Stimulated activated CD8-positive, alpha-beta memory T cell treated with anti-CD3 and anti-CD28 coated beads, Interleukin-7, amount 100 ng/mL, for 4 hours (primary cell): ENCODE data around the gene KRTAP10-9.
"Not testable (repeated sequence)": the region's sequence is repeated elsewhere in the genome, so short reads cannot be mapped to it uniquely, and the experiment has no call there.

ENCODE experiments used
- DNase-seq, 2 donors: peaks; one replicate each; pipeline ENCODE4 v3.0.0-alpha.2; 2020; ENCODE audit warnings: low read depth in 2 of 2

Gene KRTAP10-9

GRCh38 chr21:44614961-44615391 lies 11.9 kb upstream of the KRTAP10-9 start:
- DNase-seq = no peak

GRCh38 chr21:44615466-44615865 lies 11.4 kb upstream of the KRTAP10-9 start:
- no peak for DNase-seq

DNA sequence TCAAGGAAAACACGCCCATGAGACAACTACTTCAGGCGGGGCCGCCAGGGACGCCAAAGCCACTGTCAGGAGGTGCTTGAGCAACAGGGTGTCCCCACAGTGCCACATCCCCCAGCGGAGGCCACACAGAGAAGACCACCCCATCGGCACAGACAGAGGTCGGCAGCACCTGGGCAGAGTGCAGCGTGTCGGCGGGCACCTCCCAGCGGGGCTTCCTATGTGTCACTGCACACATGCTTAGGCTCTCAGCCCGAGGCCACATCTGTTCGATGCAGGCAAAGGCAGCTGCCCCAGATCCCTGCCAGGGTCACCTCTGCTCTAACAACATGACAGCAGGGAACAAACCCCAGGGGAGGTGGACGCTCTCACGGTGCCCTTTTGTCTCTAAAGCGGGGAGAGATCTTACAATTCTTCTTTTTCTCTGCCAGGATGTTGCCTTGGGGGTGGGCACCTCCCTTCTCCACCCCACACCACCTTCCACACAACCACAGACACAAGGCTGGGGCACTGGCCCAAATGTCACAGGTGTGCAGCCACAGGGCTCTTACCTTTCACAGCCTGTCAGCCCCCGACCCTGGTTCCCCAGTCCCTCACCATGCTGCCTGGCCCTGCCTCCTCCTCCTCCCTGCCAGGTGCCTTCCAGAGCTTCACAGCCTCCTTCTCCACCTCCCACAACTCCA lies 10.8 kb upstream of the KRTAP10-9 start:
- no peak for DNase-seq

GRCh38 chr21:44616591-44616926 lies 10.3 kb upstream of the KRTAP10-9 start:
- no peak for DNase-seq

- DNase-seq = no peak
Observed at GRCh38 chr21:44617071-44617501, 9.8 kb upstream of the KRTAP10-9 start.

- no peak for DNase-seq
Observed at GRCh38 chr21:44618504-44618903, 8.4 kb upstream of the KRTAP10-9 start.

- peak; percentile 54 to 59 for DNase-seq
Observed at GRCh38 chr21:44618909-44619308, 8.0 kb upstream of the KRTAP10-9 start.

DNA sequence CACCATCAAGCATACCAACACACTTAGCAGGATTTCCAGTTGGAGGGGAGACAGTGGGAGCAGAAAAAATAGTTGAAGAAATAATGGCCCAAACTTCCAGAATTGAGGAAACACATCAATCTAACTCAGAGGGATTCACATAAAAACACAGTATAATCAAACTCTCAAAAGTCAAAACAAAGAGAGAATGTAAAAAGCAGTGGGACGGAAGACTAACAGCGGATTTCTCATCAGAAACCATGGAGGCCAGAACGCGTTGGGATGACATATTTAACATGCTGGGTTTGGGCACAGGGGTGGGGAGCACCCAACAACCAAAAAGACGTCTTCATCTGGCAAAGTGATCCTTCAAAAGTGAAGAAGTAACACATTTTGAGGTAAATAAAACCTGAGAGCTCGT lies 7.0 kb upstream of the KRTAP10-9 start:
- DNase-seq = no peak

DNA sequence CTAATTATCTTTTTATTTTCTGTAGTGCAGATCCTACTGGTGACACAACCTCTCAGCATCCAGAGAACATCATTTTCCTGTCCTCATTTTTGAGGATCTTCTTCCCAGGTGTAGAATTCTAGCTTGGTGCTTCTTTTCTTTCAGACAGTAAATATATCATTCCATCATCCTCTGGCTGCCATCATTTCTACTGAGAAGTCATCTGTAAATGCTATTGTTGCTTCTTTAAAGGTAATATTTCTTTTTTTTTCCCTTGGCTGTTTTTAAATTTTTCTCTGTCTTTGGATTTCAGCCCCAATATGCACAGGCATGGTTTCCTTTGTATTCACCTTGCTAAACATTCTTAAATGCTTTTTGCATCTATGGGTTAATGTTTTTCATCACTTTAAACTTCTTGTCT lies 3.3 kb upstream of the KRTAP10-9 start:
- no peak for DNase-seq

DNA sequence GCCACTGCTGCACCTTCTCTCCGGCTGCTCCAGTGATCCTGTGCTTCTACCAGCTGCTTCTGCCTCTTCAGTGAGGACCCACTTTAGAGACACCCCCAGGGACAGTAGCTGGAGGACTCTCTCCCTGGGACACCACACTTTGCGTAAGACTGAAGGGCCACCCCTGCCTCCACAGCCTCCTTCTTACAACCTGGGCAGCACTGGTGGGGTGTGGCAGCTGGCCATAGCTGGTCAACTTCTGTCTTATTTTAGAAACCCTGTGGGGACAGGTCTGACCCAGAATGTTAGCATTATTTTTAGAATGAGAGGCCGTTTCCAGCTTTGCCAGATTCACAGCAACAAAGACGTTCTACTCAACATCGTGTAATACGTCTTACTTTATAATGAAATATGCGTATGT lies 1.1 kb upstream of the KRTAP10-9 start:
- DNase-seq = no peak

DNA sequence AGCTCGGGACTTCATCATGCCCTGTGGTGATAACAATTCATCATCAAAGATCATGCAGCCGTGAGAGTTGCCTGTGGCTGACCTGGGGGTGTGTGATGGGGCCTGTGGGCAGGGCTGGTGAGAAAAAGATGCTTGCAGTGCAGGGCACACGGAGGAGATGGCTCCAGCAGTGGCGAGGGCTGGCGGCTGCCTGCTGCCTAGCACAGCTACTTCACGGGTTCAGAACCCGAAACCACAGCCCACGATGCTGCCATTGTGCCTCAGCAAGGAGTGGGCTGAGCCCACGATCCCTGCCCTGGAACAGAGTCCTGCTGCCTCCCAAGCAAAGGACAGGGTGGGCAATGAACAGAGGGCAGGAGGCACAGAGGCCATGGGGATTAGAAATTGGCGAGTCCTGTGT lies 631 bp upstream of the KRTAP10-9 start:
- DNase-seq = peak in 1 of 2 donors; percentile 25

- not testable (repeated sequence) for DNase-seq
Observed at GRCh38 chr21:44627181-44627822, 409 bp downstream of the KRTAP10-9 start.

GRCh38 chr21:44627831-44628233 lies 939 bp downstream of the KRTAP10-9 start:
- DNase-seq = not testable (repeated sequence)

DNA sequence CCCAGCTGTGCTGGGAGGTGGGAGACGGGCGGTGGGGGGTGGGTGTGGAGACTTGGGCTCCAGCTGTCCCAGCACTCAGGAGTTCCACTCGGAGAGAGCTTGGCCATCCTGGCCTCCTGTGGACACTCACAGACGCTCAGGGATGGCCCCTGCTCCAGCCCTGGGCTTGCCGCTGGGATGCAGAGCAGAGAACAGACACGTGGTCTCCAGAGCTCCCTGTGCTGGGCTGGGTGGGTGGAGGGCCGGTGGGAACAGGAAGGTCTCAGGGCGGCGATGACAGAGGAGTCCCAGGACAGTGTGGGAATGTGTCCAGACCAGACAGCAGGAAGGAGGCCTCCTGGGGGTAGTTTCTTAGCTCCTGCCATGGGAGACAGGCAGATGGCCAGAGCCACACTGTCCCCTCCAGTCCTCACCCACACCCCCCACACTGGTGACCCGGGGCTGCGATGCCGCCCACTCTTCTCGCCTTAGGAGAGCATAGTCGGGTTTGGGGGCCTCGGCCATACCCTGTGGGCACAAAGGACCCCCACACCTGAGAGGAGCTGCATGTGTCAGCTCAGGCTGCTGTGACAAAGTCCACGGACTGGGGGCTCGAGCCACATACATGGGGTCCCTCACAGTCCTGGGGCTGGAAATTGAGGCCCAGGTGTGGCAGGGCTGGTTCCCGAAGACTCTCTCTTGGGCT lies 2.0 kb downstream of the KRTAP10-9 start:
- no peak for DNase-seq

DNA sequence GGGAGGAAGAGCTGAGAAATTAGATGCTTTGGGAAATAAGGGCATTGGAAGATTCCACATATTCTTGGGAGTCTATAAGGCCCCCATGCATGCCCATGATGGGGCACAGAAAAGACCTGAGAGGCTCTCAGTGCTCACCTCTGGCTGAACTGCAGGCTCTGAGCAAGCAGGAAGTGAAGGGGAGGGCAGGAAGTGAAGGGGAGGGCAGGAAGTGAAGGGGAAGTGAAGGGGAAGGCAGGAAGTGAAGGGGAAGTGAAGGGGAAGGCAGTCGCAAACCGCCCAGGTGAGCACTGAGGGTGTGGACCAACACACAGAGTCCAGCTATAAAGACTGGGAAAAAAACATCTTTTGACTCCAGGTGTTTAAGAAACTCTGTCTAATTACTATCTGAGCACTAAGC lies 3.5 kb downstream of the KRTAP10-9 start:
- no peak for DNase-seq

DNA sequence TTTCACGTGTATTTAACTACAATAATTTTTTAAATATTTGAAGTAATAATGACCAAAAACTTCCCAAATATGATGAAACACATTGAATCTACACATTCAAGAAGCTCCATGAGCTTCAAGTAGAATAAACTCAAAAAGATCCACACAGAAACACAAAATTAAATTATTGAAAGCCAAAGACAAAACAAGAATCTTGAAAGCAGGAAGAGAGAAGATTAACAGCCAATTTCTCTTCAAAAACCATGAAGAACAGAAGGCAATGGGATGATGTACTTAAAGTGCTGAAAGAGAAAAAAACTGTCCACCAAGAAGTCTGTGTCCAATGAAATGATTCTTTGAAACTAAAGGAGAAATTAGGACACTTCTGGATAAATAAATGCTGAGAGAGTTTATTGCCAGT lies 5.2 kb downstream of the KRTAP10-9 start:
- no peak for DNase-seq

GRCh38 chr21:44636209-44637017 lies 9.5 kb downstream of the KRTAP10-9 start:
- no peak for DNase-seq

- DNase-seq = no peak
Observed at GRCh38 chr21:44637018-44637850, 10.3 kb downstream of the KRTAP10-9 start, which contains the start of gene KRTAP10-10. KRTAP10-10 (plus strand) TSS chr21:44637356; CDS start chr21:44637418, 62 bp downstream.

- not testable (repeated sequence) for DNase-seq
Observed at GRCh38 chr21:44637851-44638348, 11.0 kb downstream of the KRTAP10-9 start.

GRCh38 chr21:44638506-44639330 lies 11.8 kb downstream of the KRTAP10-9 start:
- DNase-seq = not testable (repeated sequence)
